SK-N-DZ (cell line): Measurements from ENCODE around the gene FOXP1.

Experiments used
- DNase-seq: peaks from one replicate; pipeline ENCODE4 v3.0.0-alpha.2; 2015; ENCODE audit warnings: low spot score

Gene FOXP1

DNA sequence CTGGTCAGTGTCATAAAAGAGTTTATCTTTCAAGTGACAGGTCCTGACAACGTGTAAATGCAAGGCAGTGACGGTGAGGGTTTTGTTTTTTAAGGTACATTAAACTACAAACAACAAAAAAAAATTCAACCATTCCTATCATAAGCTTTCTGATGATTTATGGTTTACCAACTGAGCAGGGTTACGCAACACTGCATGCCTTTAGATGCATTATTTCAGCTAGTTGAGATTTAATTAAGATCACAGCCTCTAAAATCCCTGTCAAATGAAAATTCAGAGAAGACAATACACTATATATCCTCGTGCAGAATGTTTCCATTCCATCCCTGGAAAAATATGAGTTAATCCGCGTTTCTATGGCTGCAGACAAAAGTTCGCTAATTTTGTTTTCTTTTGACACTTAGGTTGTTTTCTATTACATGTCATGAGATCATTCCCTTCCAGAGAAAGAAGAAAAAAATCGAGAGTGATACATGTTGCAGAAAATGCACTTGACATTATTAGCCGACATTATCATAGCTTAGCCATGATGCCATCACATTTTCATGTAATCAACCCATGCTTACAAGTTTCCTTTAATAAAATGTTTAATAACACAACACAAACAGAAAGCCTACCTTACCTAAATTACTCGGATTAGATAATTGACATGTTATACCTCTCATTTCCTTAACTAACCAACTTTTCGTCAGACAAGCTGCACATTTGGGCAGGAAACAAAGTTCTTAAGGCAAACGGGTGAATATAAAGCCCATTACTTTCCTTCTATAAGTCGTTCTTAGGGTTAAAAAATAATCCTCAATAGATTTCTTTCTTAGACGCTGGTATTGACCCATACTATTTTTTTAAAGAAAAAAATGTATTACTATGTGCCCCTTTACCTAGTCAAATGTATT, 521.2 kb downstream of the FOXP1 start:
- no peak for DNase-seq

DNA sequence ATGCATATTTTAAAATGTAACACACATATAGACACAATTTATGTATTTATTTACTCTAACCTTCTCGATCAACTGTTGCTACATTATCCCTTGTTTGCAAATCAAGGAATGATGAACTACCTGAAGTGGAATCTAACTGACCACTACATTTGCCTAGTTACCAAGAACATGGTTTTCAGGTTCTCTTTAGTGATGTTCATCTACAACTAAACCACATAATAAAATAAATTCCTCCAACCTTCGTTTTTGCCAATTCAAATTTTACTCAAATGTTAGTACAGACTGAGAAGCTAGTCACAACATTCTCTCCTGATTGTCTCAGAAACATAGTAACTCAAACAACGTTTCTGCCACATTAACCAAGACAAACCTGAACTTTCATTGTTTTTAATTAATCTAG, 521.9 kb downstream of the FOXP1 start:
- DNase-seq: no peak

DNA sequence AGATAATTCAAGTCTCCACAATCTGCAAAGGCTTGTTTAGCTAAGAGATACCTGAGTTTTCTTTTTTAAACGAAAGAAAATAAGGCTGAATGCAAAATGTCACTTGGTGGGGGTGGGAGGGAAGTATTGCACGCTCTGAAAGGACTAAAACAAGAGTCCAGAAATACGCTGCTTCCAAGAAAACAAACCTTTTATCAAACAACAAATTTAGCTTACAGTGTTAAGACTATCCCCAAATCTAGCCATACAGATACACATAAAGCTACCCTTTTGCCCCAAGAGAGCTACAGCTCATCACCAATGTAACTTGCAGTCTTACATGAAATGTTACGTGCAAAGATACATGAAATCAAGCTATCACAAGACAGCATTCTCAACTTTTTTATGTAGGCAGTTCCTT, 522.5 kb downstream of the FOXP1 start:
- no peak for DNase-seq

DNA sequence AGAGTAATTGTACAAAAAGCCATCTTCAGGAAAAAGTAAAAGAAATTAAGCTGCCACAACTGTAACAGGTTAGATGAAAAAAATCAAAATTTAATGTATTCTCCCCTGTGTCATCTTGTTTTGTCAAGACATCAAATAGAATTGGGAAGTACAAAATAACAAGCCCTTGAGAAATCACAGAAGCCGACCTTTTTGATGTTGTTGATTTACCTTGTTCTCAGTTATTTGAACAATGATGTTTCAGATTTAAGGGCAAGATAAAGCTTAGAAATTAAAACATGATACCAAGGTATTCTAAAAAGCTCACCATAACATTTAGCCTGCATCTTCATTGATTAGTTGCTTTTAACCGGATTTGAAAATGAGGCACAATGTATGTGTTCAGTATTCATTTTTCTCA, 523.0 kb downstream of the FOXP1 start:
- no peak for DNase-seq

DNA sequence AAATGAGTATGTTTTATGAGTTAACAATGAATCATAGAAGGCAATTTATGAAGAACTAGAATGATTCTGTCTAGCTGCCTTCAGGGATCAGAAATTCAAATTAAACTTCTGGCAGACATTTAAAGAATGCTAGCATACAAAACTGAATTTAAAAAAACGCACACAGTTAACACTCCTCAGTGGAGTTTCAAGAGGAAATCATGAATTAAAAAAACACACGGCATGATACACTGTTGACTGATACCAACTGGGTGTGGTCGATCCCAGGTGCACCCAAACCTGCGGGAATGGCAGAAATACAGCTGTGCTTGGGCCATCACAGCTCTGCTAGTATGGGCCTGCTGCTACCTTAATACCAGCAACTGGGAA, 526.0 kb downstream of the FOXP1 start:
- no peak for DNase-seq

DNA sequence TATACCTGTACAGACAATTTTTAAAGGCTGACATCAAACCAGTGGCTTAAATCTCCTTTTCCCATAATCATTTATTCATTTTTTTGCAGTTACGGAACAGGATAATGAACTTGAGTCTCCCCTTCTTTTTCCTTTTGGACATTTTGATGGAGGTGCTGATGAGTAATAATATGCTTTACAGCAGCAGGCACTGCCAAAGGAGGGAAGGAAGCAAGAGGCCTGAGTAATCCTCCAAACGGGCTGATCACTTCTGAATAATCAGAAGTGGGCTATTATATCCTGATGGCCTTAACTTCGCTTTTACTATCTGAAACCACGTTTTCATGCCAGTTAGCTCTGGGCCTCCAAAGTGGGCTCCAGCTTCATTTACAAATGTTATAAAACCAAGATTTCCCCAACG, 527.2 kb downstream of the FOXP1 start:
- no peak for DNase-seq

DNA sequence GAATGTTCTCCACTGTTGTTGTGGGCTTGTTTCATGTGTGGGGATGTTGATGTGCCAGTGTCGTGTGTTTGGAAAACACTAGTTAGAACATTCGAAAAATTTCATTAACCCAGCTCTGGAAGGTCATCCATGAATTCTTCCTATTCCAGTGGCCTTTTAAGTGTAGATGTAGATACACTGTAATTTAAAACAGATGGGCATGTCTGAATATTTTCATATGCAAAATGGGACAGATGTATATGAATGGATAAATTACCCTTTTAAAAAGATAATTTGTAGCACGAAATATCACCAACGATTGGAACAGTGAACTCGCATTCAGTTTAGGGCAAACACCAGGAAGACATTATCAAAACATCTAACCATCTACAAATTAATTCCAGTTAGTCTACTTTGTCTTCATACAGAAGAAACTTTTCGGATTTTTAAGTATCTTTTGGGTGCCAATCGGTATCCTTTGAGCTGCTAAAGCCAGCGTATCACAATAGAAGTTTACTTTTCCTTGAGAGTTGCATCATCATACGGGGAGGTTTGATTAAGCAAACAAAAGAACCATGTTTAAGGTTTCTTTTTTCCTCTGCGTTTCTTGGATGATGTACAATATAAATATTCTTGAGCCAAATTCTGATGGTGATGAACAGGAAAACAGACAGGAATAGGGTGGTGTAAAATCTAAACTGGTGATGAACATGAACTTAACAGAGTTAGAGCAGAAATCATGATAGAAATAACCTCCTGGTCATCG, 528.1 kb downstream of the FOXP1 start:
- no peak for DNase-seq

DNA sequence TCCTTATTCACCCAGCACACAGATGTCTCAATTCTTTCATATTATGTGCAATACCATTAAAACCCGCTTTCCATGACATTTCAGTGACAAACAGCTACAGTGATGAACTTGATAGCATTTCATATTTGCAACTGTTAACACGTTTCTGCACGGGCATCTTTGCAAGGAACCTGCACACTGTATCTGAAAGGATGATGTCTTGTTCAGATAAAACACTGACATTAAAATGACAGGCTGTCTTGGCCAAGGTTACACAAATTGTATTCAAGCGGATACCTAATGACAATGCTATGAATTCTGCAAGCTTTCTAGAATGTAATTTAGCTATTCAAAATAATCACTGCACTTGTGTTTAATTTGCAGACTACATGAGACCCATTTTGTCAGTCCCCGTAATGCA, 529.2 kb downstream of the FOXP1 start:
- no peak for DNase-seq

DNA sequence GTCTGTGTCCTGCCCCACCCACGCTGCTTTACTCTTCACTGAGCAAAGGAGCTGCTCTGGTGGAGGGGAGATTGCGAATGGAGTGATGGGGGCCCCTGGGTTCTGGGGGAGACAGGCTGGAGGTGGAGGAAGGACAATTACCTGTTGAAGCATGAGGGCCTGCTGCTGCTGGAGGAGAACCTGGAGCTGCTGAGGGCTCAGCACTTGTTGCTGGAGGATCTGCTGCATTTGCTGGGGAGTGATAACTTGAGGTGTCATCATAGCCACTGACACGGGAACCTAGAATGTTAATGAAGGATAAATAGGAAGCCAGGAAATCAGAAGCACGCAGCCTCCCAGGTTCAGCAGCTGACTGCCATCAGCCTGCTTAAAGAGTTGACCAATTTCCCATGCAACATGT, 530.0 kb downstream of the FOXP1 start:
- no peak for DNase-seq

DNA sequence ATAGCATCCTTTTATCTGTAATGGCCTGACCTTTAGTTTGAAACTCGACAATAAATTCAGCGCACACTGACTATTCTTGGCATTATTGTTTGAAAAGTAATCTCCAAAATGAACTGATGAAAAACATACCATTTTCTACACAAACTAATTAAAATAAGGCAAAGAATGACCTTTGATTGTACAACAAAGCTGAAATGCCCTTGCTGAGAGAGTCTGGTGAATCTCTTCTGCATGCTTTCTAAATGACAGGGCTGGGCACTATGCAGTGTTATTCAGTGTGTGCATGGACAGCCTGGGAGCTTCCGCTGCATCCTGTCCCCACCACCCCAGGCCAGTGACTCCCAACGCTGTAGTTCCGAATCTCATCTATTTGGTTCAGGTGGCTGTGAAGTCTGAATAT, 530.8 kb downstream of the FOXP1 start:
- DNase-seq: no peak

DNA sequence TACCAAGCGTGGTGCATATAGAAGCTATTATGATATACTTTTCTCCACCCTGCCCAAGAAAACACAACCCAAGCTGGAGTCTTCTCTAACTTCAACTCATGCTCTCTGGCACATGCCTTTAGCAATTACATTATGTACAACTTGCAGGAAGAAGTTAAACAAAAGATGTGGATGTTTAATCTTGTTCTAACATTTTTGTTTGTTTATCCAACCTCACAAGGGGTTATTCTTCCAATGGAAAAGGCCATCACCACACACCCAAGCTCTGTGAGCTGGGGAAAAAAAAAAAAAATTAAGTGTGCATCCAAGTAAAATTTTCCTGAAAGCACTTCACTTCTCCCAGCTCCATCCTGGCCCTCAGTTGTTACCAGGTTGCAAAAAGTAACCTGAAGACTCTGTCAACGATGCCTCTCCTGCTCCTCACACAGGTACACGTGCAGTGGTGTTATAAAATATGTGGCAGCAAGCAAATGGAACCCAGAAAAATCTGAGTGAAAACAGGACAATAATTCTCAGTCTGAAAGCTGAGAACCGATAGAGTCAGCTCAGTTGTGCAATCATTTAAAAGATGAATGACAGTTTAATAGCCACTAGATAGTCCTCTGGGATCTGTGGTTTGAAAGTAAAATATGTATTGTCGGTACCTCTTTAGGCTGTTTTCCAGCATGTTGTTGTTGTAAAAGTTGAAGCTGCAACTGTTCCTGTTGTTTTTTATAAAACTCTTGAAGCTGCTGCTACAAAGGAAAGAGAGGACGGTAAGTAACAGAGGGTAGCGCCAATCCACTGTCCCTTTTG, 531.4 kb downstream of the FOXP1 start:
- DNase-seq: no peak

DNA sequence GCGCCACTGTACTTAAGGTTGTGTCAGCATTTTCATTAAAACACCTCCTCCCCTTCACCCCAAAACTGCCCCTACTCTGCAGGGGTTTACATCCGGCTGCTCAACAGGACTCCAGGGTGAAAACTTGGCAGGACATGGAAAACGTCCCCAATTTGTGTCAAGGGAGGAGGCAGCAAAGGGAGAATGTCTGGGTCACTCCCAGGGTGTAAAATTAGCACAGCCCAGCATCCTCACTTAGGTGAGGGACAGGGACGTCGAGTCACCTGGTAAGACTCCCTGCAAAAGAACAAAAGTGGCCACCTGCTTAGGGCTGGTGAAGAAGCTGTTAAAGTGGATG, 532.3 kb downstream of the FOXP1 start:
- no peak for DNase-seq

DNA sequence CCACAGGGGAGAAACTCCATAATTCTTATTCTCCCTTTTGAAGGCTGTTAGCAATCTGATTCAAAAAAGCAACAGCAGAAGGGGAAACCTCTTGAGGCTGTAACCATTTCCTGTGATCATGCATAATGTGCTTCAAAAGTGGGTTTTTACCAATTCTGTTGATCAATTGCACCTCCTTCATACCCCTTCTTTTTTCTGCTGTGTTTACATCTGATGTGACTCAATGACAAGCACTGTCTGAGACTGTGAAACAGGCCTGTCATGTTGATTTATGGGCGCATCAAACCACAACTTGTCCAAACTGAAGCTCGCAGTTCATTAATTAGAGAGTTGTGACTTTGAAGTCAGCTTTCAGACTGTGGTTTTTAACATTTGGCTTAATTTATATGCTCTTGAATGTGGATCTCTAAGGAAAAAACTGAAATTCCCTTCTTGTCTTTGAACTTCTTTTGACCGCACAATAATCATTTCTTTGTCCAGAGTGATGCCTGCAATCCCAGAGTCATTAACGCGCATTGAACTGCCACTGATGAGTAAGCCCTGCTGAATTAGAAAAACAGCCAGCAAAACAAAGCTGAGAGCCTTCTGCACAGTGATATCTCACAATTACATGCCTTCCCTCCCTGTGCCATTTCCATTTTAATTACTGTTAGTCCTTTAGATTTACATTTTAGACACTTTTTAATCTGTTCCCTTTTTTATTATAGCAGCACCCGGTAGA, 532.8 kb downstream of the FOXP1 start:
- no peak for DNase-seq

DNA sequence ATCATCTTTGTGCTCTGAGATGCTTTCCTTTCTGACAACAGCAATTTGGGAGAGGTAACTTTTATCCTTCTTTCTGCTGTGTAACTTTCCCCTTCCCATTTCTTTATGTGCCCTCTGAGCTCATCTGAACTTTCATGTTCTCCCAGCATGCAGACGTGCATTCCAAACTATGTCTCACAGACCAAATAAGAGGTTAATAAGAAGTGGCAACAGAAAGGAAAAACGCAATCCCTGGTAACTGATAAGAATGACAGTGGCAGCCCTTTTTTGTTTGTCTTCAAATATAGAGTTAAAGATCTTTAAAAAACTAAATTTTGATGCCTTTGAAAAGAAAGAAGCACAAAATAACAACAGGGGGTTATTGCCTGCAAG, 533.4 kb downstream of the FOXP1 start:
- no peak for DNase-seq

DNA sequence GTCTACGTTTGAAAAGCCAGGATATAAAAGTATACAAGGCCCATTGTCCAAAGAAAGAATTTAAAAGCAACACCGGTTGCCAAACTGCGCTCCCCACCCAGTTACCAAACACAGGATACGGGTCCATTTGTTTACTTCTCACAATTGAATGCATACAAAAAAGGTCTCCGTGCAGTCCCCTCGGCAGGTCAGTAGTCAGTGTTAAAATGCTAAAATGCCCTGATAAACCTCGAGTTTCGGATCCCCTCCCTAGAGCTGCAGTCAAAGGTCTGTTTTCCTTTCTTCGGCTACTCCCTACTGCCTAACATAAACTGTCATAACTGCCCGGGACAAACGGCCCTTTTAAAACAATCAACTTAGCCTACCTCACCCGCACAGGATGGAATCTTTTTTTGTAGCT, 534.6 kb downstream of the FOXP1 start:
- DNase-seq: no peak

DNA sequence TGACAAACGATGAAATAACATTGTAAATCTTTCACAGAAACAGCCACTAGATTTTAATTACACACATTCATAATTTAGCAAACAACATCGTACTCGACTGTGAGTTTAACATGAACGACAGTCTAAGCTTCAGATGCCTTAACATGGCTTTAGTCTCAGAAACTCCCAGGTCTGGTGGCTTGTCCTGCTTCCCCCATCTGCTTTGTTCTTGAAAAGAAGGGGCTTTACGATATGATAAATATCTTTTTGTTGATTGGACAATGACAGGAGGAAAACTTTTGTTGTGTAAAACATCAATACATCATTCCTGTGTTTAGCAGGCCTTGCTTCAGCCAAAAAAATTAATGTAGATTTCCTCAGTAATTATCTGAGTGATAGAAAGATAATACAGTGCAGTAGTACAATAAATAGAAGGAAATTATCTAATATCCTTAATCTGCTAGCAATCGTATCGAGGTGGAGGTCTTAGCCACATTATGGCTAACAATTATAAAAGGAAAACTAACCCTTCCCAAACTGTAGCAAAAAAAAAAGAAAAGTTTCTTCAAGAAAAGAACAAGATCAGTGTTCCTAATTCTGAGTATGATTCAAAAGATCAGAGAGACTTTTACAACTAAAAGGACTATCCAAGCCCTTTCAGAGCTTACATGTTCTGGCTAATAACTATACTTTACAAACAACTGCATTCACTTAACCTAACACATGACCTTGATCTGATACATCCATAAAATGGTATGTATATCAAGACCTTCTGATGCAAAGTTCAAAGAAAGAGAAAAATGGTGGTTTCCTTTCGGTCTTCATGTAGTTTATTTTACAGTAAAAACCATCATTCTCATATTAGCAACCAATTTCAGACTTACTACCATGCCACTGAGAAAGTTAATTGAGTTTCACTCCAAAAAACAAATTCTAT, 535.7 kb downstream of the FOXP1 start:
- no peak for DNase-seq

DNA sequence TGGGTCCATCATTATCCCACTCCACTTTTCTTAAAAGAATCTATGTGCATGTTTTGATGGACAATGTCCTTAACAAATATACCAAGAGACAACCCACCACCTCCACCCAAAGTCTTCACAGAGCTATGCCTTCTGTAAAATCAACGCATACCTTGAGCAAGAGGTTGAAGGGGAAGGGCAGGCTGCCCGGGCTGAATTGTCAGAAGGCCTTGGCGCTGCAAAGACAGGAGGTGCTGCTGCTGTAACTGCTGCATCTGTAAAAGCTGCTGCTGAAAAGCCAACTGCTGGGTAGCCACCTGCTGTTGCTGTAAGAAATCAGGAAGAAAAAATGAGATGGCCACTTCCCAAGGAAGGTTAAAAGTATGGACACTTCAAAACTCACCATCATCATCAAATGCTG, 536.7 kb downstream of the FOXP1 start:
- no peak for DNase-seq

DNA sequence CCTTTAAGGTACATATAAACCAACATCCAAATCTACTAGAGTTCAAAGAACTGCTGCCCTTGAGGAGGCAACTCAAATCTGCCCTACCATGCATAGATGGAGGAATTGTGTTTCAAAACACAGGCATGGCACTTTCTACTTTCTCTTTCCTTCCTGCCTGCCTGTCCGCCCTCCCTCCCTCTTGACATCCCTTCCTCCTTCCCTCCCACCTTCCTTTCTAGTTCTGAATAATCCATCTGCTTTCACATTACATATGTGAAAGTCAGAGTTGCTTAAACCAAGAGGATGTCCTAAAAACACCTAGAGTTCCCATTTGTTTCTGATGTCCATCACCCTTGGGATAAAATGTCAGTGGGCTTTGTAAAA, 537.6 kb downstream of the FOXP1 start:
- DNase-seq: no peak

DNA sequence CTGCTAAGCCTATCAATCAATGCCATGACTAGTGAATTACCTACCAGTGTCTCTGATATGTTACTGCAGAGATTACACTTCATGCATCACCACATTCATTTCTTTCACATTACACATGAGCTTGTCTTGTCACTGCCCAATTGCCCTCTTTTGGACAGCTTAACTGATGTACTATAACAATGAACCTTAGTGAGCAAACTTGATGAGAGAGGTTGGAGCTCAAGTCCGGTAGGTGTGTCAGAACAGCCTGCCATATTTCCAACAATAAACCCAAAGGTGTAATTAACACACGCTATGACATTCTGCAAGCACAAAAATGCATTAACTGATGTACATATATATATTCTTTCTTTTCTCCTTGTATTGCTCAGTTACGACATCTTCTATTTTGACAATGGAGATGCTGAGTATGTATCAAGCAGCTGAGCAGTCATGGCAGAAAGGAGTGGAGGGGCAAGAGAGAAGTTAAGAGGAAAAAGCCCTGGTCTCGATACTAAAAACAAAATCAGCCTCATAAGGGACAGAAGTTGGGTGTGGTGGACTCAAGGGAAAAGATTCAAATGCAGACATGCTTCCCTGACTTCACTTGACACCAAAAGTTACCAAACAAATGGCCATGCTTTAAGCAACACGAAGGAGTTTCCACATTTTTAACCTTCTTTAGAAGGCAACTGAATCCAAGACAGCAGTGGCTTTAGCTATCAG, 538.2 kb downstream of the FOXP1 start:
- no peak for DNase-seq

DNA sequence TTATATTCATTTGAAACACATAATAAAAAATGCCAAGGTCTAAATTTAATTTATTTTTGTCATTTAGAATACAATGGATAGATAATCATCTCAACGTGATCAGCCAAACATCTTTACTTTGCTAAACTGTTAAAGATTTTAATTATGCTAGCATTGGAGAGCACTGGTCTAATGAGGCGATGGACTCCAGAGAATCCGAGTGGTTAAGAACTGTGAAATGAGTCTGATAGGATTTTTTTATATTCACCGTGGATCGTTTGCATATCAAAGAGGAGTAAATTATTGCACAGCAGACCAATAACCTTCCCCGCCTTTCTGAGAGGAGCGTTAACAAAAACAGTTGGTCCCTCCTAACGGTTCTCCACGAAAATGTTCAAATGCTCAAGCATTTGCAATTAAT, 540.8 kb downstream of the FOXP1 start:
- no peak for DNase-seq
